ENCODE data around the gene FNDC3B.

The FNDC3B gene

DNA sequence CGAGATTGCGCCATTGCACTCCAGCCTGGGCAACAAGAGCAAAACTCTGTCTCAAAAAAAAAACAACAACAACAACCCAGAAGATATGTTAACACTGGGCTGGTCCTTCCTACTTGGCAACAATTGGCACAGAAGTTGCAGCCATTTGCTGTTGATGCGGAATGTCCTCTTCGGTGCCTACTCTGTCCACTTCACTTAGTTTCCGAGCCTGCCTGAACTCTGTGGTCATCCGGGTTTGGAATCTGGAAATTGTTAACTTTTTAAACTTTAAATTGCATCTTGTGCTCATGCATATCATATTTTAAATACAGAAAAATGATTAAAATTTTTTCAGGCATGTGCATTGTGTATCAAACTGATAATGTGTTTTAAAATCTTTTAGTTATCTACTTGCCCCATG lies 81.5 kb downstream of the FNDC3B start:
- DNase-seq: no peak

DNA sequence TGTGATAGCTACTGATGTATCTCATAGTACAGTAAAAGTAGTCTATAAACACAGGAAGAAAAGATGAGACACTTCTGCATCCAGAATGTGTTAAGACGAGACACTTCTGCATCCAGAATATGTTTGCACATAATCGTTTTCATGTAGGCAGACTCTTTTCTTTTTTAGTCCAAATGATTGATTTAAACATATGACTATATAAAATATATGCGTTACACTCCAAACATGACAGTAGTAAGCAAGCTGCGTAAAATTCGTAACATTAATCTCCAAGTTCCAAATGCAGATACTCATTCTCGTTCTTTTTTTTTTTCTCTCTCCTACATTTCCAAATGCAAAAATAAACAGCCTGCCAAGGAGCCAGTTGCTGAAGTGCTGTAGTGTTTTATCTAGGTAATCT lies 82.6 kb downstream of the FNDC3B start:
- no peak for DNase-seq

DNA sequence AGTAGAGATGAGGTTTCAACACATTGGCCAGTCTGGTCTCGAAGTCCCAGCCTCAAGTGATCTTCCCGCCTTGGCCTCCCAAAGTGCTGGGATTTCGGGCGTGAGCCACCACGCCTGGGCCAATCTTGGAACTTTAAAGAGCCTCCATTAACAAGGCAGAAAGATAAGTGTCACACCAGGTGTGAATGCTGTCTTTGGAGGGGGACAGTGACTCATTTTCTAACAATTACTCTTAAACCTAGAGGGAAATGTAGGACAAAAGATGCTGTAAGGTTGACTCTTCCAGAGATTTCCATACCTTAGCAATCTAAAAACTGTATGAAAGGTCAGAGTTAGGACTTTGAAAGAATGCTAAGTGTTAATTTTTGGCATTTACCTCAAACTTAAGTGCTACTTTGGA lies 84.9 kb downstream of the FNDC3B start:
- no peak for DNase-seq

DNA sequence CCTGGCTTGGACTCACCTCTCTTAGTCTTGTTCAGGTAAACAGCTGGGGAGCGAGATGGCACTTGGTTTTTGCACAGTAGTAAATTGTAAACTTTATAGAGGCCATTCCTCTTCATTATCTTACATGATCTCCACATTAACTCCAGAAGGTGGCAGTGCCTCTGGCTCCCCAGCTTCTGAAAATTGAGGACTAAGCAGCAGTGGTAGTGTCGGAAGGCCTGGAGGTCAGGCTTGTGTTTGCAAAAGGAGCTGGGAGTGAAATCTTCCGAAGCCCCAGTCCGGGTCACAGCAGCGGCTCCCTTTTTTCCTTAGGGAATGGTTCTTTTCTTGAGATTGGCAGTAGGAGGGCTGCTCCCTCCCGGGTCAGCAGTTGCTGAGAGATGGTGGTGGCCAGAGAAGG lies 85.7 kb downstream of the FNDC3B start:
- no peak for DNase-seq

DNA sequence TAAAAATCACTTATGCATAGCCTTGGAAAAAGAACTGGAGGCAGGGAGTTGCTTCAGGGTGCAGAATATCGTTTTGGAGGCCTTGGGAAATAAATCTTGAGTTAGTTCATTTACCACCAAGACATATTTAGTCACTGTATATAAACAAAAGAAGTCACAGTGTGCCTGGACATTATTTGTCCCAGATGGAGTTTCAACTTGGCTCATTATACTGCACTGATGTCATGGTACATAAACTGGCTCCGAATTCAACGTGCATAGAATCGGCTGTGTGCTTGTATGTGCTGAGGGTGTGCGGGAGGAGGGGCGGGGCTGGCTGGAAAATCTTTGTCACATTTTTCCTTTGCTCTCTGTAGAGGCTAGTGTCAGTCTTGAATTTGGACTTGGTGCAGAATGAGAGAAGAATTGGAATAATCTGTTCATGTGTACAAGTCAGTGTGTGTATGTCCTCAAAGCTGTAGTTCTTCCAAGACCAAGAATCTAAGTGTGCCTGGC lies 86.6 kb downstream of the FNDC3B start:
- DNase-seq: no peak

DNA sequence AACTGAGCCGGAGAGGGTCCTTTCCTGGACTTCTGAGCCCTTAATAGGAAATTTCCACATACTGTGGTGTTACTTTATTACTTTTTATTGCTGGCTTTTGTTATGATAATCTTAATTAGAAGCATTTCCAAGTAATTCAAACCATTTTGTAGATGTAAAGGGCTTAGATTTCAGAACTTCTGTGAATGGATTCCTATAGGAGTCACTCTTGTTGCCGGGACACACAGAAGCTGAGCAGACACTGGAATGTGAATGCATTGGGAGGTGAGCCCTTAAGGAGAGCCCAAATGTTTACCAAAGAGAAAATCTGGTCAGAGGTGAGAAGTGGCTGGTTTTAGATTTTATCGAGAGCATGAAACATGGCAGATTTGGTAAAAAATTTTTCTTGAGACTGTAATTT lies 87.4 kb downstream of the FNDC3B start:
- DNase-seq: no peak

DNA sequence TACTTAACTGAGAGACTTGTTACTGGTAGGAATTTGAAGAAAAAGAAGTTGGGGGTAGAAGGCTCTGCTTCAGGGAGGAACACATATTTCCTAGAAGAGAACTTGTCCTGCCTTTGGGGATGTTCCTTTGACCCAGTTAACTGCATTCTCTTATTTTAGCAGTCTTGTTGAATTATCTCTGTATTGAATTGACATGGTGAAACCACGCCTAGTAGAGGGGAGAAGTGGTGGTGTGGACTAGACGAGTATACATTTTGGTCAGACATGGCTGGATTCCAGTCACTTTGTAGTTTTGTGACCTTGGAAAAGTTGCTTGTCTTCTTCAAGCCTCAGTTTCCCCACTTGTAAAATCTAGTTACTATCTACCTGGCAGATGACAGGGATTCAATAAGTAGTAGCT lies 87.8 kb downstream of the FNDC3B start:
- no peak for DNase-seq

DNA sequence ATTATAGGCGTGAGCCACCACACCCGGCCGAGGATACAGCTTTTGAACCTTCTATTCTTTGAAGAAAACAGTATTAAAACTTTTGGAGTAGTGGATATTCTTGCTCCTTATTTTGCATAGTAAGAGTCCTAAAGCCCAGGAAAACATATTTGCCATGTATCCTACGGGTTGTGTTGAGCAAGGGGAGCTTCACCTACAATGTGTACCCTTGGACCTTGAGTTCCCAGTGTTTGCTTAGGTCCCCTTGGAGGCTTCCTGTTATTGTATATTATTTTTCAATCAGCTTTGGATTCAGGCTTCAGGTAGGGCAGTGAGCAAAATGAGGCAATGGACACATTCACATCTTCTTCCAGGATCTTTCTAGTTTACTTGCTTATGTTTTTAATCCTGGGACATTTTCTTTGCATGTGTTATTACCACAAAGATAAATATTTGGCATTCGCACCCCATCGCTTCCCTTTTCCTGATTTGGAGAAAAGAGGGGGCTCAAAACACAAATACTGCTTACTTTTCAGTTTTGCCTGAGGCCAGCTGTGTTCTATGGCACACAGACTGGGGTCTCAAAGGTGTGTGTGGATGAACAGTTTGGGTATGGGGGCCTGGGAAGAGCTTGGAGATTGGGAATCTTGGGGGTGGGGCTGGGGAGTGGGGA lies 88.7 kb downstream of the FNDC3B start:
- no peak for DNase-seq

DNA sequence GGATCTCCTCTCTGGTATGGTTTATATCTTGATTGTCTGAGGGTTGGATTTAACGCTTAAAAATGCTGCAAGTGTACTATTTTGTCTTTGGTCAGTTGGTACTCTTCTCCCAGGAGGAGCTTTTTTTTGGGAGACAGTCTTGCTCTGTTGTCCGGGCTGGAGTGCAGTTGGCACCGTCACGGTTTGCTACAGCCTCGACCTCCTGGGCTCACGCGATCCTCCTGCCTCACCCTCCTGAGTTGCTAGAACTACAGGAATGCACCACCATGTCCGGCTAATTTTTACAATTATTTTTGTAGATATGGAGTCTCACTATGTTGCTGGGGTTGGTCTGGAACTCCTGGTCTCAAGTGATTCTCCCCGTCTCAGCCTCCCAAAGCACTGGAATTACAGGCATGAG lies 89.5 kb downstream of the FNDC3B start:
- DNase-seq: no peak

DNA sequence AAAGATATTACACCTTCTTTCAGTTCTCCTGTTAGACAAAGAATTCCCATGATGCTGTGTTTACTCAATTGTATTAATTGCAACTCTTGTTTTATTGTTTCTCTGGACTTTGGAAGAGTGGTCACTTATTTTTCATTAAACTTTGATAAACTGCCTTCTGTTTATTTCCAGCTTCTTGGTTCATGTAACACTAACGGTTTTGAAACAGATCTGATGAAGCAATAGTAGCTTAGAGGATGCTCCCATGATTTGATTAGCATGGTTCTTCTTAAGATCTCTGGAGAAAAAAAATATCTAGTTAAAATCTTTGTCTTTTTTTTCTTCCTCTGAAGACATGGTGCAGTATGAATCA lies 90.1 kb downstream of the FNDC3B start:
- DNase-seq: no peak

DNA sequence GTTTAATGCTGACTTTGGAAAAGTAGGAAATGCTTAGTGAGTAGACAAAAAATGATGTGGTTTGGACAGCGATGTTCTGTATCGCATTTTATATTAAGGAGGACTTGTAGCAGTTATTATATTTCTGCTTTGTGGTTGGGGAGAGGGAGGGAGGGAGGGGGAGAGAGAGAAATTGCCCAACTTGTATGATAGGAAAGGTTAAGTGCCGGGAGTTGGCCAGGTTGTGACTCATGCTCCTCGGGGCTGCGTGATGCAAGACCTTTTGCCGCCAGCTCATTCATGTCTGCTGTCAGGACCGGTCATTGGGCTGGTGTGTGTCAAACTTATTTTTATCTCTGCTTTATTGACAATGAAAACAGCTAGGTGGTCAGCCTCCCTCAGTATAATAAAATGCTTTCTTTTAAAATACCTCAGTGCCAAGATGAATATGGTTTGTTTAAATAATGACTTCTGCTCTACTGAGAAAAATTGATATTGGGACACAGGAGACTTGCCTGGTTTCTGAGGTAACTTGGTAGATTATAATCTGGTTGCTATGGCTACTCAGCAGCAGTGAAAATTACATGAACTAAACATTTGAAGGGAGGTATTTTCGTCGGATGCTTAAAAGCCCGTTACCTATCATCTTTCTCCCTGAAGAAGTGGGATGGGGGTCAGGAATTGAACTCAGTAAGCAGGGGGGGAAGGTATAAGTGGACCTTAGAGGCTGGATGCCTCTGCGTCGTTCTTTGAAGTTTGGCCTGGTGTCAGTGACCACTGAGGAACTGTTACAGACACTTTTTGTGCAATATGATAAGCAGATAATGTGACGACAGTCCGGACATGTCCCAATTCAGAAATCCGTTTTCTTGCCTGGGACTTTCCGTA lies 90.7 kb downstream of the FNDC3B start:
- DNase-seq: no peak

DNA sequence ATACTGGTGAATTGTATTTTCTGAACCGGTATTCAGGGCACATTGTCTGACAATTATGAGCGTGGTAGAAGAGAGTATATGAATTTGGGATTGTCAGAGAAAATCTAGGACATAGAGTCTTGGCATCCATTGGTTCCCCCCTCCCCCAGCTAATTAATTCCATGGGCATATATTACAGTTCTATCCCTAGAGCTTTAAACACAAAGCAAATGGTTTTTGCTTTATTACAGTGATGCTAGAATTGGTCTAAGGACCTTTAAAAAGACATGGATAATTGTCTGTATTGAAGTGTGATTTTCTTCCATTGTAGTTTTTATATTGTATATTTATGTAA lies 91.3 kb downstream of the FNDC3B start:
- DNase-seq: no peak

DNA sequence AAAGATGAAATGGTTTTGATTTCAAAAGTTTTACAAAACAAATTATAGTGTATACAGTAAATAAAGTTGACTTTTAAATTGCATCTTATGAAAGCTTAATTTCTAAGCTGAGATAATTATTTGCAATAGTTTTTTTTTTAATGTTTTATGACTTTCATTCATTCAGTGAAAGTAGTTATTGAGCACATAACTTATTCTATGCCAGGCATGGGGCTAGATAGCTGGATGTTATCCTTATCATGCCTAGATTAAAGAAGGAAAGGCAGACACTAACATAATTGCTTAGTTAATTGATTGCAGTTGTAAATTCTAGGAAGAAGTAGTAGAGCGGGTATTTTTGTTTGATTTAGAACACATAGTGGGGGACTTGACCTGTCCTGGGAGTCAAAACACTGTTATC lies 92.4 kb downstream of the FNDC3B start:
- no peak for DNase-seq

DNA sequence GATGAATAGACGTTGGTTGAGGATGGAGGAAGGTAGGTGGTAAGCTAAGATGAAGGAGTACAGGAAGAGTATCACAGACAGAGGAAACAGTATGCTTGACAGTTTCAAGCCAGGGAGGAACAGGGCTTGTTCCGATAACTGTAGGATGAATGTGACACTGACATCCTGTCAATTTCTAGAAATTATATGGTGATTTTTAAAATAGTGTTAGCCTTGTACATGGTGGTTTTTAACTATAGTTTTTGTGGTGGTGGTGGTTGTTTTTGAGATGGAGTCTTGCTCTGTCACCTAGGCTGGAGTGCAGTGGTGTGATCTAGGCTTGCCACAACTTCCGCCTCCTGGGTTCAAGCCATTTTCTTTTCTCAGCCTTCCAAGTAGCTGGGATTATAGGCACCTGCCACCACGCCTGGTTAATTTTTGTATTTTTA lies 92.8 kb downstream of the FNDC3B start:
- DNase-seq: no peak

DNA sequence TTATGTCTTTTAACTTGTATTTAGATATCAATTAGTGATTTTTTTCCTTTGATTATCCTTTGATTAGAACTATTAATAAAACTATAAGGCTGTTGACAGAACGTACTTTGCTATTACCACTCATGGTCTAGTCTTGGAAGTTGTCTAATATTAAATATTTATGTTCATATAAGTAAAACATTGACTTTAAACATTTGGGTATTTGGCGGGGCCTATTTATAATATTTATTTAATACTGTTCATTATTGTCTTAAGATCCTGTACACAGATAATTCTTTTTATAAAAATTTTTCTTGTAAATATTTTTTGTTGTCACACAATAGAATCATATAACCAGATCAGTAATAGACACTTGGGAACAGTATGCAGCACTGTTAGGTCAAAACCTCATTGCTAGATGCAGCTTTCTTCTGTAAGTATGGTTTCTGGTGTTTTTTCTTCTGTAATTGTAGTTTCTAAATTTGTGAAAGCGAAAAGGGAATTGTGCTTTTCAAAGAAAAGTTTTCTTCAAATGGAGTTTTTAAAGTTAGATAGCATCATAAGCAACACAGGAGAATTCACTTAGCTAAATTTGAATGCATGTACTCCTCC lies 93.4 kb downstream of the FNDC3B start:
- DNase-seq: no peak

DNA sequence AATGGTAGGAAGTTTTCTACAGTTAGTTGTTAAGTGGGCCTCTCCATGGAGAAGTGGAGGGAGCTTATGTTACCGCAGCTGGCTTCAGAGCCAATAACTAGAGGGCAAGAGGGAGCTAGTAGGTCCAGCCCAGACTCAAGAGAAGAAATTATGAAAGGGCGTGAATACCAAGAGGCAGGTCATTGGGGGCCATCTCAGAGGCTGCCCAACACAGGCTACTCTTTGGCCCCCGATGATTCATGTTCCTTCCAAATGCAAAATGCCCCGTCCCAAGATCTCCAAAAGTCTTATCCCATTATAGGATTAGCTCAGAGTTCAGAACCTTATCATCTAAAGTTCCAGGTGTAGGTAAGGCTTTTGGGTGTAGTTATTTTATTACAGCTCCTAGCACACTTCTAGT lies 94.5 kb downstream of the FNDC3B start:
- DNase-seq: peak; percentile 23

DNA sequence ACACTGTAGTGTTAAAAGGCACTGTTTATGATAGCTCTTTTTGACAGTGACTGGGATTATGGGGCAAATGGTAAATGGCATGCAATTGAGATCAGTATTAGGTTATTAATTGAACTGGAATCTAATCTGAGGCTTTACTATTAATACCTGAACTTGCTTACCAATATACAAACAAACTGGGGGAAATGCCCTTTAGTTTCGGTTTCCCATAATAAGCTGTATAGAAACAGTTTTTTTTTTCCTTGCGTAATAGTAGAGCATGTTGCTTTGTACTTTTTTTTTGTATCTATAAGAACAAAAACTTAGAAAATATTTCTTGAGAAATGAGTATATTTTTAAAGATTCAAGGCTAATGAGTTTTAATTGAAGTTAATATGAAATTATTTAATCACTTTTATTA lies 95.0 kb downstream of the FNDC3B start:
- DNase-seq: no peak

DNA sequence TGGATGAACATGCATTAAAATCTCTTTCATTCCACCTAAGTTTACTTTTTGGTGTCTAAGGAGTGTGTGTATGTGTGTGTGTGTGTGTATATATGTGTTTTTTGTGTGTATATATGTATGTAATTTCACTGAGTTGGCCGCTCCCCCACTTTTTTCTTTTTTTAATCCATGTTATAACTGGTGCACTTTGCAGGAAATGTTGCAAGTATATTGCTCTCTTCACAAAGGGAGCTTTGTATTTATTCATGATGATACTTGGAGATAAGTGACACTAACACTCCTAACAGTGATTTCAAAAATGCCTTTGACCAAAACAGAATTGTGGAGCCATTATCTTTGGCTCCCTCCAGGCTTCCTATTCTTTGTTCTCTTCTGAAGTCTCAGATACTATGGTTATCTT lies 95.8 kb downstream of the FNDC3B start:
- no peak for DNase-seq

DNA sequence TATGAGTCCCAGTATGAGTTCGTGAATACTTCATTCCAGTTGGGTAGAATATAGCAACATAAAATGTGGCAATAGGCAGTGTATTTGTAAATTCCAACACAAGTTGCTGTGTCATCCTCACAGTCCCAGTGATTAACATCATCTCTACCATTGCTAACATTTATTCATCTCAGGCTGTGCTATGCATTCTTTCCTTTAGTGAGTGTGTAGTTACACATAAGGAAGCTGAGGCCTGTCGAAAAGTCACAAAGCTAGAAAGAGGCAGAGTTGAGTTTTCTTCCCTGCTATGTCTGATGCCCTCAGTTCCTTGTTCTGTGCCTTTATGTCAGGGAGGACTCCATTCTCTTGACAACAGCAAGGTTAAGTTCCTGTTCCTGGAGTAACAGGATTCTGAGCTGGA lies 96.4 kb downstream of the FNDC3B start:
- no peak for DNase-seq

DNA sequence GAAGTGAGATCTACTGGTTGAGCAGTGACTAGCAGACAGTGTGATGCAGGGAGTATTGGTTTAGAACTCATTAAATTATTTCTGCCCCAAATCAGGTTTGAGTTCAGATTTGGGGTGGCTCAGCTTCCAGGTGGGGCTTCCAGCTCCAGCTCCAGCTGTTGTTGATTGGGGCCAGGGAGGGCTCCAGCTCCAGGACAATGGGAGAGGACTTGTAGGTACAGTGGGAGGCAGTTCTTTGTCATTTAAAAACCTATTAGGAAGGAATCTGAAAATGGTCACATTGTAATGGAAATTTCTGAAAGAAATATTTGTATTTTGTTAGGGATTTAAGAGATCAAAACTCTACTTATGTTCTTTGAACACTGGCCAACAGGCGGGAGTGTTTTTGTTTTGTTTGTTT lies 97.0 kb downstream of the FNDC3B start:
- no peak for DNase-seq

DNA sequence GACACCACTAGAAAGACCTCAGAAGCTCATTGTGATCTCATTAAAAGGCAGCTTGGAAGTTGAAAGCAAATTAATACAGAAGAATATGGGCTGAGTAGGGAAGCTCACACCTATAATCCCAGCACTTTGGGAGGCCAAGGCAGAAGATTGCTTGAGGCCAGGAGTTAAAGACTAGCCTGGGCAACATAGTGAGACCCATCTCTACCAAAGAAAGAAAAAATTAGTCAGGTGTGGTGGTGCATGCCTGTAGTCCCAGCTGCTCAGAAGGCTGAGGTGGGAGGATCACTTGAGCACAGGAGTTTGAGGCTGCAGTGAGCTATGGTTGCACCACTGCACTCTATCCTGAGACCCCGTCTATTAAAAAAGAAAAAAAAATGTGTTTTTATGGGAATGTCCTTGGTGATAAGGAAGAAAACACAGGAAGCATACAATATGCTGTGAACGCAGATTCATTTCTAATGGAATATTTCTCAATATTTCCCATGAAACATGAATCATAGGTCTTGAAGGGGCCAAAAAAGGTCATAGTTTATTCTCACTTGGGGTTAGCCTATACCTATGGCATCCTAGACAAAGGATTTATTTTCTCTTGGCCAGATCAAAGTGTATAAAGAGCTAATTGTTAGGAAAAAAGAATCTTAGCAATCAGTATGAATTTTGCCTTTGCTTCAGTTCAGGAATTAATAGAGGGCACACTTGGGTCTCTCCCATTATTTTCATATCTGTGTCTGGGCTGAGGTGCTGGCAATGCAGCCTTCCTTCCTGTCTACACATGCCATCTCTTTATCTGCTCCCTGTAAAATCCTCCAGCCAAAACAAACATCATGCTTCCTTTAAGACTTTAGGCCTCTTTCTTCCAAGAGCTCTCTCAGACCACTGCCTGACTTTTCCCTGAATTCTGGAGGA lies 98.2 kb downstream of the FNDC3B start:
- DNase-seq: no peak

DNA sequence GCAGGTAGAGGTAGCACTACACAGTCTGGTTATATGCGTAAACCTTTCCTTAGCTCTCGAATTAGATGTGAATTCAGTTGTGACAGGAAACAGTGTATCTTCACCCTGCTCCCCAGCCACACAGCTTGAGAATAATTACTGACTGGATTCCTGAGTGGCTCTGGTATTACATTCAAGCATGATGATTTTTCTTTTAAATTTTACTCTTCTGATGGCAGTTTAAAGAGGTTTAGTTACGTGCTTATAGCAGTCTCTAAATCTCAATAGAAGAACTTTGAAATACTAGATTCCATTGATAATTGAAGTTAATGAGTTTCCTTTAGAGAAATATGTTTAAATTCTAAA lies 98.8 kb downstream of the FNDC3B start:
- DNase-seq: no peak

DNA sequence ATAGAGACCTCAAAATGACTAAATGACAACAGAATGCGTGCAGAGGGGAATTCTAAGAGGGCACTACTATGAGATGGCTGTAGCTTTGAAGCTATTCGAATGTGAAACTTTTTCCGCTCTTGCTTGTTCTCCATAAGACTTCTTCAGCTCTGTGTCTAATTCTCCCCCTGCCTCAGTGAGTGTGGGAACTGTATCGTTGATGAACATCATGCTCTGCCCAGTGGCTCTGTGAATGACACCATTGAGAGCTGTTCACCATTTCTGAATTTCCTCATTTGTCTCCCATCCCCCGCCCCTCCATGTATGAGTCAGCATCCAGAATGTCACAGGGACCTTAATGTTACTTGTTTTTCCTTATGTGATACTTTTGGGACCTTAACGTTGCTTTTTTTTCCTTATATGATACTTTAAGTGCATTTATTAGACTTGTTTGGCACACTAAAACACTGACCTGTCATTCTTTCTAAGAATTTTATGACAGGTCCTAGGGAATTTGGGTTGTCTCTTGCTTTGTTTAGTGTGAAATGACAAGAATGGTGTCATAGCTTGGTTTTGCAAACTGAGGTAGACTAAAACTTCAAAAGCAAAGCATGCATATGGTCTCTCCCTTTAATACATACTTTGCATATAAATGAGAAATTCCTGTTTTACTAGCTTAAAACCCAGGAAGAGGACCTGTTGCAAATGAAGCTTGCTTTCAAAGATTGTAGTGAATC lies 99.6 kb downstream of the FNDC3B start:
- peak; percentile 14 for DNase-seq
